Peyer's patch (tissue), 4 donors: Measurements from ENCODE around the gene HTR4. TPM values are rescaled to one million over a fixed set of nuclear protein-coding genes. Genes with fewer than 3 reads are reported as not detected.

ENCODE experiments used
- DNase-seq, 3 donors: peaks; one replicate each; pipeline ENCODE4 v3.0.0-alpha.2; 2017 to 2019
- H3K27ac ChIP-seq, 4 donors: fragments of 200-600 bp; sonication (generic); one replicate each; pipeline ENCODE4 v1.5.1; 2016 to 2019
- H3K27me3 ChIP-seq, 2 donors: fragments of 200-600 bp; sonication (generic); one replicate each; pipeline ENCODE4 v1.5.1; 2019
- H3K36me3 ChIP-seq, 3 donors: fragments of 200-600 bp; sonication (generic); one replicate each; pipeline ENCODE4 v1.5.1; 2016 to 2019
- H3K4me1 ChIP-seq, 4 donors: fragments of 200-600 bp; sonication (generic); one replicate each; pipeline ENCODE4 v1.5.1; 2016 to 2019
- H3K4me3 ChIP-seq, 4 donors: fragments of 200-600 bp; sonication (generic); 1 replicate in 3 of 4; 2 replicates in 1 of 4; pipeline ENCODE4 v1.5.1; 2016 to 2019; ENCODE audit warnings: mild to moderate bottlenecking in 1 of 4
- H3K9me3 ChIP-seq, 4 donors: fragments of 200-600 bp; sonication (generic); one replicate each; pipeline ENCODE4 v1.5.1; 2016 to 2019; ENCODE audit warnings: mild to moderate bottlenecking in 1 of 4
- CTCF ChIP-seq, 6 experiments: fragments of 450-650 bp in 4 of 6; fragments of 200-600 bp in 2 of 6; sonication (generic) in 1 of 6; IDR thresholded peaks; one replicate each; pipeline ENCODE4 v1.5.1; 2017 to 2019; ENCODE audit warnings: antibody characterized with exemption in 6 of 6, mild to moderate bottlenecking in 3 of 6, moderate library complexity in 1 of 6
- POLR2A ChIP-seq, 2 donors: fragments of 450-650 bp; IDR thresholded peaks; one replicate each; pipeline ENCODE4 v1.5.1; 2017; ENCODE audit warnings: antibody characterized with exemption in 2 of 2, mild to moderate bottlenecking in 2 of 2, moderate library complexity in 2 of 2
- total RNA-seq, 4 donors: library from RNA; depleted of rRNA; stranded (reverse); fragments of >200 nt; gene quantifications; one replicate each; pipeline ENCODE4 v1.1.0, GENCODE V29; 2016

The HTR4 gene
- total RNA-seq, 4 donors from 2014 or later, result 21.5 to 46.6 (median 44.1) TPM

- no peak overlapping the region for H3K27ac ChIP-seq
- TF ChIP-seq POLR2A (IDR thresholded peaks at IDR 0.05), result no peak
- no peak for TF ChIP-seq CTCF (IDR thresholded peaks at IDR 0.05)
- H3K9me3 ChIP-seq, result peaks cover 0 to 4% (median 0%) of the 10 kb centered on the region in 4 donors
- H3K4me3 ChIP-seq, result no peak overlapping the region
- H3K27me3 ChIP-seq, result no peaks in the 10 kb centered on the region
- H3K36me3 ChIP-seq, result no peaks in the 10 kb centered on the region
- DNase-seq, result no peak
- peaks cover 0 to 15% (median 0%) of the 10 kb centered on the region in 4 donors for H3K4me1 ChIP-seq
These were observed 32.3 kb upstream of the HTR4 start for GRCh38 chr5:148686660-148687059.

- H3K27ac ChIP-seq, result no peak overlapping the region
- peaks cover 0 to 20% (median 0%) of the 10 kb centered on the region in 4 donors for H3K4me1 ChIP-seq
- H3K9me3 ChIP-seq, result peaks cover 0 to 4% (median 0%) of the 10 kb centered on the region in 4 donors
- H3K27me3 ChIP-seq, result no peaks in the 10 kb centered on the region
- DNase-seq, result no peak
- H3K36me3 ChIP-seq, result no peaks in the 10 kb centered on the region
- TF ChIP-seq POLR2A (IDR thresholded peaks at IDR 0.05), result no peak
- no peak for TF ChIP-seq CTCF (IDR thresholded peaks at IDR 0.05)
- no peak overlapping the region for H3K4me3 ChIP-seq
These were observed 31.3 kb upstream of the HTR4 start for GRCh38 chr5:148685520-148686134.

- TF ChIP-seq CTCF (IDR thresholded peaks at IDR 0.05) (no peak), POLR2A (IDR thresholded peaks at IDR 0.05) (no peak)
- peaks cover 0 to 4% (median 0%) of the 10 kb centered on the region in 4 donors for H3K9me3 ChIP-seq
- H3K27me3 ChIP-seq, result no peaks in the 10 kb centered on the region
- H3K4me1 ChIP-seq, result peaks cover 0 to 20% (median 0%) of the 10 kb centered on the region in 4 donors
- H3K36me3 ChIP-seq, result no peaks in the 10 kb centered on the region
- no peak overlapping the region for H3K4me3 ChIP-seq
- DNase-seq, result no peak
- no peak overlapping the region for H3K27ac ChIP-seq
These were observed 30.2 kb upstream of the HTR4 start for GRCh38 chr5:148684528-148684927.

GRCh38 chr5:148683651-148684050 lies 29.3 kb upstream of the HTR4 start:
- no peak for DNase-seq
- H3K27me3 ChIP-seq, result no peaks in the 10 kb centered on the region
- peaks cover 0 to 20% (median 0%) of the 10 kb centered on the region in 4 donors for H3K4me1 ChIP-seq
- no peak overlapping the region for H3K27ac ChIP-seq
- peaks cover 0 to 3% (median 0%) of the 10 kb centered on the region in 4 donors for H3K9me3 ChIP-seq
- H3K4me3 ChIP-seq, result no peak overlapping the region
- TF ChIP-seq CTCF (IDR thresholded peaks at IDR 0.05), result no peak
- no peak for TF ChIP-seq POLR2A (IDR thresholded peaks at IDR 0.05)
- H3K36me3 ChIP-seq, result no peaks in the 10 kb centered on the region

GRCh38 chr5:148682058-148683026 lies 28.0 kb upstream of the HTR4 start:
- H3K9me3 ChIP-seq, result no peaks in the 10 kb centered on the region
- peaks cover 0 to 20% (median 0%) of the 10 kb centered on the region in 4 donors for H3K4me1 ChIP-seq
- DNase-seq, result peak in 1 of 3 donors; percentile 47
- H3K4me3 ChIP-seq, result no peak overlapping the region
- H3K36me3 ChIP-seq, result no peaks in the 10 kb centered on the region
- H3K27ac ChIP-seq, result no peak overlapping the region
- H3K27me3 ChIP-seq, result no peaks in the 10 kb centered on the region
- TF ChIP-seq CTCF (IDR thresholded peaks at IDR 0.05), result no peak
- no peak for TF ChIP-seq POLR2A (IDR thresholded peaks at IDR 0.05)
